GM12892 (cell line): ENCODE results near the gene RBM43. TPM values are rescaled to one million over a fixed set of nuclear protein-coding genes. Genes with fewer than 3 reads are reported as not detected.
"Not testable (repeated sequence)": the region's sequence is repeated elsewhere in the genome, so short reads cannot be mapped to it uniquely, and the experiment has no call there.

Experiments used
- DNase-seq: peaks from one replicate; pipeline ENCODE4 v3.0.0; 2011; ENCODE audit not compliant: insufficient read length
- FAIRE-seq: peaks from 2 replicates; lab custom pipeline; 2011; peaks lifted over from hg19 to GRCh38; lab: Jason Lieb, UNC
- POLR2A ChIP-seq: IDR thresholded peaks from 2 replicates; pipeline ENCODE4 v1.6.1; 2011; ENCODE audit warnings: low read depth, low read length, control low read depth
- POLR2AphosphoS5 ChIP-seq: IDR thresholded peaks from 2 replicates; pipeline ENCODE4 v1.6.1; 2011; ENCODE audit warnings: low read depth, low read length, control low read depth
- TAF1 ChIP-seq: IDR thresholded peaks from 2 replicates; pipeline ENCODE4 v1.6.1; 2011; ENCODE audit warnings: low read depth, mild to moderate bottlenecking, control low read depth, low read length, borderline replicate concordance
- polyA plus RNA-seq: library from polyadenylated mRNA; unstranded; fragments of >200 nt; gene quantifications from one replicate; pipeline ENCODE4 v1.2.1, GENCODE V29; 2012; ENCODE audit warnings: missing spikeins, inconsistent platforms; ENCODE audit not compliant: missing spikeins

Gene RBM43
- polyA plus RNA-seq, result 3.4 TPM

GRCh38 chr2:151261231-151261976, at the start of gene RBM43:
Gene RBM43 (minus strand): TSS chr2:151261863. CDS start chr2:151261727, 136 bp downstream.
- TF ChIP-seq POLR2AphosphoS5, result peak; percentile 82
- peak; percentile 89 for TF ChIP-seq TAF1
- peak; percentile 82; the same call in 1 of the 2 replicates for TF ChIP-seq POLR2A
- DNase-seq (peak; percentile 81), FAIRE-seq (peak; percentile 94)

DNA sequence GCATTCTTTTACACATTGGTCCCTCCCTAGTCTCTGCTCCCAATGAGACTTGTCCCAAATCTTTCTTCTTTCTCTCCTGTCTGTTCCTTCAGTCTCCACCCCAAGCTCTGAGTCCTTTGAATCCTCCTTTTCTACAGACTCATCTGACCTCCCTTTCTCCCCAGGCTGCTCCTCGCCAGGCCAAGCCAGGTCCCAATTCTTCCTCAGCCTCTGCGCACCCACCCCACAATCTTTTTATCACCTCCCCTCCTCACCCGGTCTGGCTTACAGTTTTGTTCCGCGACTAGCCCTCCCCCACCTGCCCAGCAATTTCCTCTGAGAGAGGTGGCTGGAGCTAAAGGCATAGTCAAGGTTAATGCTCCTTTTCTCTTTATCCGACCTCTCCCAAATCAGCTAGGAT, 48.6 kb upstream of the RBM43 start:
- not testable (repeated sequence) for DNase-seq, FAIRE-seq

- FAIRE-seq, result no peak
- DNase-seq, result no peak
- TF ChIP-seq POLR2AphosphoS5 (no peak), POLR2A (no peak), TAF1 (no peak)
Observed at GRCh38 chr2:151306621-151307020, 45.0 kb upstream of the RBM43 start.

GRCh38 chr2:151305129-151305691, 43.5 kb upstream of the RBM43 start:
- FAIRE-seq, result no peak
- DNase-seq, result no peak
- TF ChIP-seq TAF1 (no peak), POLR2A (no peak), POLR2AphosphoS5 (no peak)

- DNase-seq (no peak), FAIRE-seq (no peak)
- TF ChIP-seq POLR2A (no peak), TAF1 (no peak), POLR2AphosphoS5 (no peak)
Observed at GRCh38 chr2:151302879-151303278, 41.2 kb upstream of the RBM43 start.

DNA sequence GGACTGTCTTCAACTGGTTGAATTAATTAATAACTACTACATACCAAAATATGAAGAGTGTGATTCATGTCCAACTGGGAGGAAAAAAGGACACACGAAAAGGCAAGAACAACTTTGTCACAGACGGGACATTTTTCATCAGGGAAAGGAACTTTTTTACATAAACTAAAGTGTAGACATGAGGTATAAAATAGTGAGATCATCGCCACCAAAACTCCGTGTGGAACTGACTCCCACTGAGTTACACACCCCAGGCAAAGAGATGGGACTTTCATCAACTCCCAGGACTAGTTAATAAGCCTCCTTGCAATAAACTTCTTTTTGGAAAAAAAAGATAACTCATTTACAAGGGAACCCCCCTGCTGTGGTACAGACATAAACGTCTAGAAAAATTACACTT, 40.7 kb upstream of the RBM43 start:
- no peak for DNase-seq
- FAIRE-seq, result no peak
- TF ChIP-seq POLR2AphosphoS5 (no peak), POLR2A (no peak), TAF1 (no peak)

GRCh38 chr2:151299920-151300539, 38.4 kb upstream of the RBM43 start:
- no peak for TF ChIP-seq POLR2A
- TF ChIP-seq POLR2AphosphoS5, result no peak
- DNase-seq (no peak), FAIRE-seq (no peak)

GRCh38 chr2:151297882-151298281, 36.2 kb upstream of the RBM43 start:
- FAIRE-seq (peak; percentile 46), DNase-seq (no peak)
- no peak for TF ChIP-seq POLR2AphosphoS5
- TF ChIP-seq POLR2A, result no peak
- TF ChIP-seq TAF1, result no peak

- FAIRE-seq, result not testable (repeated sequence)
Observed at GRCh38 chr2:151295926-151296325, 34.3 kb upstream of the RBM43 start.

GRCh38 chr2:151292546-151292945, 30.9 kb upstream of the RBM43 start:
- TF ChIP-seq POLR2A (no peak), POLR2AphosphoS5 (no peak), TAF1 (no peak)
- DNase-seq (no peak), FAIRE-seq (no peak)

More at GRCh38 chr2:151295926-151296325, 34.3 kb upstream of the RBM43 start:
- DNase-seq, result not testable (repeated sequence)

DNA sequence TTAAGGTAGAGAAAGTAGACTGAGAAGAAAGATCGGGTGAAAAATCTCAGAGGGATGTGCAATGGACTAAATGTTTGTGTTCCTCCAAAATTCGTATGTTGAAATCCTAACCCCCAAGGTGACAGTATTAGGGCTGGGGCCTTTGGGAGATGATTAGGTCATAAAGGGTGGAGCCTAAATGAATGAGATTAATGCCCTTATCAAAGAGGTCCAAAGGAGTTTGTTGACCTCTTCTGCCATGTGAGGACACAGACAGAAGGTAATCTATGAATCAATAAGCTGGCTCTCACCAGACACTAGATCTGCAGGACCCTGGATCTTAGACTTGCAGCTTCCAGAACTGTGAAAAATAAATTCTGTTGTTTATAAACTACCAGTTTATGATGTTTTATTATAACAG, 30.5 kb upstream of the RBM43 start:
- no peak for FAIRE-seq
- TF ChIP-seq POLR2AphosphoS5, result no peak
- TF ChIP-seq POLR2A, result no peak
- no peak for TF ChIP-seq TAF1

DNA sequence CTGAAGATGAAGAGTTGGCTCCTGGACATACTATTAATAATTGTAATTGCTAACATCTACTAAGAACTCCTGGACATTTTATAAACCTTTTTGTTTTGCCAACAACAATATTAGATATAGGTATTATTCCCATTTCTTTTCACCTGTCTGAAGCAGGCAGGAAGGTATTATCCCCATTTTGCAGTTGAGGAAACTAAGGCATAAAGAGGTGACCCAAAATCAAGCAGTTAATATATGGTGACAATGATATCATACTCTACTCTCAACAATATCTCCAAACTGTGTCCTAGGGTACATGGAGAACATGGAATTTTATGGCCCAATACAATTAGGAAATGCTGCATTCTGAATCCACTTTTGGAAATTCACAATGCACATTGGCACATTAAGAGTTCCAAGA, 29.6 kb upstream of the RBM43 start:
- FAIRE-seq, result no peak
- no peak for DNase-seq
- TF ChIP-seq TAF1 (no peak), POLR2AphosphoS5 (no peak), POLR2A (no peak)

More for the DNA sequence above, 30.5 kb upstream of the RBM43 start:
- no peak for DNase-seq
